WTC11 (cell line): ENCODE results near the gene CKAP2L.

Experiments
- ATF1 ChIP-seq: sonication (generic); formaldehyde crosslinking; IDR thresholded peaks from 2 replicates; pipeline ENCODE4 v1.8.1; 2023; ENCODE audit warnings: mild to moderate bottlenecking, moderate library complexity, missing genetic modification reagents
- ETV6 ChIP-seq: sonication (generic); formaldehyde crosslinking; IDR thresholded peaks from 2 replicates; pipeline ENCODE4 v1.8.1; 2022; ENCODE audit warnings: mild to moderate bottlenecking, missing genetic modification reagents
- GTF2I ChIP-seq: fragments of 250-450 bp; sonication (Bioruptor Pico); conservative IDR thresholded peaks from 2 replicates; pipeline ENCODE4 v1.4.0; 2021; ENCODE audit warnings: mild to moderate bottlenecking
- MYBL2 ChIP-seq: sonication (generic); formaldehyde crosslinking; IDR thresholded peaks from 2 replicates; pipeline ENCODE4 v1.8.1; 2023; ENCODE audit warnings: mild to moderate bottlenecking, moderate library complexity, missing genetic modification reagents
- NFYB ChIP-seq: sonication (generic); formaldehyde crosslinking; conservative IDR thresholded peaks from 2 replicates; pipeline ENCODE4 v1.8.0; 2022; ENCODE audit warnings: low read depth, missing genetic modification reagents
- TEAD1 ChIP-seq: sonication (generic); formaldehyde crosslinking; IDR thresholded peaks from 2 replicates; pipeline ENCODE4 v1.8.0; 2022; ENCODE audit warnings: mild to moderate bottlenecking, missing genetic modification reagents
- TF ChIP-seq, protein P1 (sequence below): fragments of 200-600 bp; IDR thresholded peaks from 2 replicates; pipeline ENCODE4 v1.8.0; 2022; ENCODE audit warnings: antibody characterized with exemption
- TF ChIP-seq, protein P2 (sequence below): sonication (generic); formaldehyde crosslinking; IDR thresholded peaks from 2 replicates; pipeline ENCODE4 v1.8.1; 2023; ENCODE audit warnings: mild to moderate bottlenecking, missing genetic modification reagents
- TF ChIP-seq, protein P3 (sequence below): sonication (generic); formaldehyde crosslinking; IDR thresholded peaks from 2 replicates; pipeline ENCODE4 v1.8.1; 2022; ENCODE audit warnings: mild to moderate bottlenecking, moderate library complexity, missing genetic modification reagents

DNA sequence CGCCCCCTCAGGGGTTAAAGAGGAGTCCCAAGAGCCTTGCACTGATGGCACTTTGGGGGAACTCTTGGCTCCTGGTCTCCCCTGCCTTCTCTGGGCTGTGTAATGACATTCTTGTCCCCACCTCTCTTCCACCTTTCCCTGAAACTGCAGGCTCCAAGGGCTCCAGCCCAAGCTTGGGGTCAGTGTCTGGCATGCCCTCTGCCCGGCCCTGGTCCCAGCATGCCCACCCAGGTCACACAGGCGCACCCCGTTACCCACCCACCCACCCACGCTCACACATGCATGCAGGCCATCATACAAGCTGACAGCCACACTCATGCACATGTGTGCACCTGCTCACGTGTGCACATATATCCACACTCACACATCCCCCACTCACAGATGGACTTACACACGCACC is 50.5 kb downstream of the CKAP2L start:
- no peak for TF ChIP-seq ATF1 (CRISPR knock-in tag)
- TF ChIP-seq GTF2I (CRISPR knock-in tag), result no peak
- TF ChIP-seq, protein P1, sequence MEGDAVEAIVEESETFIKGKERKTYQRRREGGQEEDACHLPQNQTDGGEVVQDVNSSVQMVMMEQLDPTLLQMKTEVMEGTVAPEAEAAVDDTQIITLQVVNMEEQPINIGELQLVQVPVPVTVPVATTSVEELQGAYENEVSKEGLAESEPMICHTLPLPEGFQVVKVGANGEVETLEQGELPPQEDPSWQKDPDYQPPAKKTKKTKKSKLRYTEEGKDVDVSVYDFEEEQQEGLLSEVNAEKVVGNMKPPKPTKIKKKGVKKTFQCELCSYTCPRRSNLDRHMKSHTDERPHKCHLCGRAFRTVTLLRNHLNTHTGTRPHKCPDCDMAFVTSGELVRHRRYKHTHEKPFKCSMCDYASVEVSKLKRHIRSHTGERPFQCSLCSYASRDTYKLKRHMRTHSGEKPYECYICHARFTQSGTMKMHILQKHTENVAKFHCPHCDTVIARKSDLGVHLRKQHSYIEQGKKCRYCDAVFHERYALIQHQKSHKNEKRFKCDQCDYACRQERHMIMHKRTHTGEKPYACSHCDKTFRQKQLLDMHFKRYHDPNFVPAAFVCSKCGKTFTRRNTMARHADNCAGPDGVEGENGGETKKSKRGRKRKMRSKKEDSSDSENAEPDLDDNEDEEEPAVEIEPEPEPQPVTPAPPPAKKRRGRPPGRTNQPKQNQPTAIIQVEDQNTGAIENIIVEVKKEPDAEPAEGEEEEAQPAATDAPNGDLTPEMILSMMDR, result no peak
- TF ChIP-seq NFYB, result no peak
- no peak for TF ChIP-seq MYBL2 (CRISPR knock-in tag)
- no peak for TF ChIP-seq TEAD1 (CRISPR knock-in tag)
- TF ChIP-seq, protein P2, sequence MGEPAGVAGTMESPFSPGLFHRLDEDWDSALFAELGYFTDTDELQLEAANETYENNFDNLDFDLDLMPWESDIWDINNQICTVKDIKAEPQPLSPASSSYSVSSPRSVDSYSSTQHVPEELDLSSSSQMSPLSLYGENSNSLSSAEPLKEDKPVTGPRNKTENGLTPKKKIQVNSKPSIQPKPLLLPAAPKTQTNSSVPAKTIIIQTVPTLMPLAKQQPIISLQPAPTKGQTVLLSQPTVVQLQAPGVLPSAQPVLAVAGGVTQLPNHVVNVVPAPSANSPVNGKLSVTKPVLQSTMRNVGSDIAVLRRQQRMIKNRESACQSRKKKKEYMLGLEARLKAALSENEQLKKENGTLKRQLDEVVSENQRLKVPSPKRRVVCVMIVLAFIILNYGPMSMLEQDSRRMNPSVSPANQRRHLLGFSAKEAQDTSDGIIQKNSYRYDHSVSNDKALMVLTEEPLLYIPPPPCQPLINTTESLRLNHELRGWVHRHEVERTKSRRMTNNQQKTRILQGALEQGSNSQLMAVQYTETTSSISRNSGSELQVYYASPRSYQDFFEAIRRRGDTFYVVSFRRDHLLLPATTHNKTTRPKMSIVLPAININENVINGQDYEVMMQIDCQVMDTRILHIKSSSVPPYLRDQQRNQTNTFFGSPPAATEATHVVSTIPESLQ (CRISPR knock-in tag), result no peak
- TF ChIP-seq, protein P3, sequence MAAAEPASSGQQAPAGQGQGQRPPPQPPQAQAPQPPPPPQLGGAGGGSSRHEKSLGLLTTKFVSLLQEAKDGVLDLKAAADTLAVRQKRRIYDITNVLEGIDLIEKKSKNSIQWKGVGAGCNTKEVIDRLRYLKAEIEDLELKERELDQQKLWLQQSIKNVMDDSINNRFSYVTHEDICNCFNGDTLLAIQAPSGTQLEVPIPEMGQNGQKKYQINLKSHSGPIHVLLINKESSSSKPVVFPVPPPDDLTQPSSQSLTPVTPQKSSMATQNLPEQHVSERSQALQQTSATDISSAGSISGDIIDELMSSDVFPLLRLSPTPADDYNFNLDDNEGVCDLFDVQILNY, result no peak
- no peak for TF ChIP-seq ETV6 (CRISPR knock-in tag)
